Measurements from ENCODE around the gene BBOF1.
"Not testable (repeated sequence)": the region's sequence is repeated elsewhere in the genome, so short reads cannot be mapped to it uniquely, and the experiment has no call there.

BBOF1 gene

DNA sequence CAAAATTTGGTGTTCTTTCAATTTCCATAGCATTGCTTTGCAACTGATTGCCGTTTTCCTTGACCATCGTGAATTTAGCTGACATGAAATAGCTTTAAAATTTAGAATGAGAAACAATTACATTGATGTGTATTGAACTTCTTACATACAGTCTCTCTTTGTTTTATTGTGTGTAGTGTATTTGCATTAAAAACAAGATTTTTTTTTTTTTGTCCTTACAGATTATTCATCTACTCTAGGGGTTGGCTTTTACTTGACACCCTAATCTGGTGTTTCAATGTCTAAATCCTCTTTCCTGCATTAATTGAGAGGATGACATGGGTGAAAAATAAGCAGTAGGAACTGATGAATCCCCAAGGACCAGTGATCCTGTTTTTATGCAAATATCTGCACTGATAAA, 86.2 kb downstream of the BBOF1 start:
- DNase-seq = no peak

DNA sequence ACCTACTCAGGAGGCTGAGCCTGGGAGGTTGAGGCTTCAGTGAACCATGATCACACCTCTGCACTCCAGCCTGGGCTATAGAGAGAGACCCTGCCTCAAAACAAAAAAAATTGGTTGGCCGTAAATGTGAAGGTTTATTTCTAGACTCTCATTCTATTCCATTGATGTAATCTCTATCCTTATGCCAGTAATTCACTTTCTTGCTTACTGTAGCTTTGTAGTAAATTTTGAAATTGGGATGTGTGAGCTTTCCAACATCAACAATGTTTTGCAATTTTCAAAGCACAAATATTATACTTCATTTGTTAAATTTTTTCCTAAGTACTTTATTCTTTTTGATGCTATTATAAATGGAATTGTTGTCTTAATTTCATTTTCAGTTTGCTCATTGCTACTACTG, 90.2 kb downstream of the BBOF1 start:
- DNase-seq = no peak

DNA sequence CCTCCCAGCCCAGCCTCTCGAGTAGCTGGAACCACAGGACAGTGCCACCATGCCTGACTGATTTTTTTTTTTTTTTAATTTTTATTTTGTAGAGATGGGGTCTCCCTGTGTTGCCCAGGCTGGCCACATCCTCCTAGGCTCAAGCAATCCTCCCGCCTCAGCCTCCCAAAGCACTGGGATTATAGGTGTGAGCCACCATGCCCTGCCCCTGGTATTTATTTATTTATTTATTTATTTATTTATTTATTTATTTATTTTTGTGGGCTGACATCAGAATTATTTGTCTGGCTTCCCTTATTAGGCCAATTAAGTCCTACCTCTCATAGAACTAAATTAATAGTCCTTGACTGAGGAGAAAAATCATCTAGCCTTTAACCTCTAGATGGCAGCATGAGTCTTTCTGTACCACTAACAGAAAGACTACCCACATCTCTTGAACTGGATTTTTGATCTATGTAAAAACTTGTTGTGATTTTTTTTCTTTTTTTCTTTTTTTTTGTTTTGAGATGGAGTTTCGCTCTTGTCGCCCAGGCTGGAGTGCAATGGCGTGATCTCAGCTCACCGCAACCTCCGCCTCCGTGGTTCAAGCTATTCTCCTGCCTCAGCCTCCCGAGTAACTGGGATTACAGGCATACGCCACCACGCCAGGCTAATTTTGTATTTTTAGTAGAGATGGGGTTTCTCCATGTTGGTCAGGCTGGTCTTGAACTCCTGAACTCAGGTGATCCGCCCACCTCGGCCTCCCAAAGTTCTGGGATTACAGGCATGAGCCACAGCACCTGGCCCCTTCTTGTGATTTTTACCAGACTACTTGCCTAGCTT, 92.5 kb downstream of the BBOF1 start:
- not testable (repeated sequence) for DNase-seq
